AG09319 (cell line): ENCODE data around the gene MAPK6.

Experiments
- DNase-seq: peaks from one replicate; pipeline ENCODE4 v3.0.0-alpha.2; 2010; ENCODE audit warnings: low read depth; ENCODE audit errors: extremely low read depth
- TF ChIP-seq, protein P1 (sequence below): IDR thresholded peaks from 2 replicates; pipeline ENCODE4 v1.5.1; 2011; ENCODE audit warnings: low read depth, mild to moderate bottlenecking, inconsistent platforms, low read length, moderate library complexity

Gene MAPK6

DNA sequence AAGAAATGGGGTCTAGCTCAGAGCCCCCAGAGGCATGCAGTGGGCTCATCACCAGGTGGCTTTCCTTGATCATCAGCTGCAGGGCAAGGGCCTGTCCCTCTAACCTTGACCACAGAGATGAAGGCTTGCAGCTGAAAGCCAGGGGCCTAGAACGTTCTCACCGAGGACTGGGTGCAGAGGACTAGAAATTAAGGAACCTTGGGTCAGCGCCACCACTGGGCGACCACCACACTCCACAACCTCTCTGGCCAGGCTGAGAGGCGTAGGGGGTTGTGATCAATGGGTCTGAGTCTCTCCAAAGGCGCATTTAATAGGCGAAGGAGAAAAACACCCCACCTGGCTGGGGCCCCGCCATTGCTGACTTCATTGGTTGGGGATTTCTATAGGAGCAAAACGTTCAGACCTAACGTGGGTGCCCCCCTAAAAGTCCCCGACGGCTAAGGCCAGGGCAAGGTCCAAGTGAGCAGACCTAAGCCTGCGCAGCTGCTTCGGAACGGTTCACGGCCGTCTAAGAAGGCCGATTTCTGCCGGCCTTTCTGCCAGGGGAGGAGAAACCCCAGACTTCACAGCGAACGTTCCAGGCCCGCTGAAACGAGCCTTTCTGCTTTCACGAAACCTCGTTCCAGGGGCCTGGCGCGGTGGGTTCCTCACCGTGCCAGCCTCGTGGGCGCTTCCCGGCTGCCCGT, 92.6 kb downstream of the MAPK6 start:
- TF ChIP-seq, protein P1, sequence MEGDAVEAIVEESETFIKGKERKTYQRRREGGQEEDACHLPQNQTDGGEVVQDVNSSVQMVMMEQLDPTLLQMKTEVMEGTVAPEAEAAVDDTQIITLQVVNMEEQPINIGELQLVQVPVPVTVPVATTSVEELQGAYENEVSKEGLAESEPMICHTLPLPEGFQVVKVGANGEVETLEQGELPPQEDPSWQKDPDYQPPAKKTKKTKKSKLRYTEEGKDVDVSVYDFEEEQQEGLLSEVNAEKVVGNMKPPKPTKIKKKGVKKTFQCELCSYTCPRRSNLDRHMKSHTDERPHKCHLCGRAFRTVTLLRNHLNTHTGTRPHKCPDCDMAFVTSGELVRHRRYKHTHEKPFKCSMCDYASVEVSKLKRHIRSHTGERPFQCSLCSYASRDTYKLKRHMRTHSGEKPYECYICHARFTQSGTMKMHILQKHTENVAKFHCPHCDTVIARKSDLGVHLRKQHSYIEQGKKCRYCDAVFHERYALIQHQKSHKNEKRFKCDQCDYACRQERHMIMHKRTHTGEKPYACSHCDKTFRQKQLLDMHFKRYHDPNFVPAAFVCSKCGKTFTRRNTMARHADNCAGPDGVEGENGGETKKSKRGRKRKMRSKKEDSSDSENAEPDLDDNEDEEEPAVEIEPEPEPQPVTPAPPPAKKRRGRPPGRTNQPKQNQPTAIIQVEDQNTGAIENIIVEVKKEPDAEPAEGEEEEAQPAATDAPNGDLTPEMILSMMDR = no peak
- DNase-seq = no peak

DNA sequence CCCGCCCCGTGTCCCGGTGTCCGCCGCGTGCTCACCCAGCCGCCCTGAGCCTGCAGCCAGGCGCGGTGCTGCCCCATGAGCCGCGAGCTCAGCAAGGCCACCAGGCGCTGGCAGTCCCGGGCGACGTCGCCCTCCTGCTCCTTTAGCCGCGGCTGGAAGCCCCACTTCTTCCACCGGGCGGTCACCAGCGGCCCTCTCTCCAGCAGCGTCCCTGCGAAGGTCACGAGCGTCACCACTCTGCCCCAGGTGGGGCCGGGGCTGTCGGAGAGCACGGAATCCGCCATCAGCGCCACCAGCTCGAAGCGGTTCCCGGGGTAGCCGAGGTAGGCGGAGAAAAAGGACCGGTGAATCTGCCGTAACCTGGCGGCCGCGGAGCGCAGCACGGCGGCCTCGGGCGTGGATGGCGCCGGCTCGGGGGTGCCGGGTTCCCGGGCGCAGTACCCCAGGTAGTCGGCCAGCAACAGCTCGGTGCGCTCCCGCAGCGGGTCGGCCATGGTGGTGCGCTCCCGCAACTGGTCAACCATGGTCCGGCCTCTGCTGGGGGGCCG, 93.3 kb downstream of the MAPK6 start:
- no peak for DNase-seq
- TF ChIP-seq, protein P1 = no peak

DNA sequence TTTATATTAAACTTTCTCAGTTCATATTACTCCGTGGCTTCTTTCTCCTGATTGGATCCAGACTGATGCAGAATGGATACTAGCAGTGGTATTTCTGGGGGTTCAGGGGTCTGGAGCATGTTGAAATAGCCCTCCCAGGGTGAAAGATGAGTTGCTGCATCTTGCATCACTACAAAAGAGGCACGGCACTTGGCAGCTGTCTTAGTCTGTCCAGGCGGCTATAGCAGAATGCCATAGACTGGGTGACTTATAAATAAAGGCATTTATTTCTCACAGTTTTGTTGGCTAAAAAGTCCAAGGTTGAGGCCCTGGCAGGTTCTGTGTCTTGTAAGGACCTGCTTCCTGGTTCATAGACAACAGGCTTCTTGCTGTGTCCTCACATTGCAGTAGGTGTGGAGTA, 94.2 kb downstream of the MAPK6 start:
- TF ChIP-seq, protein P1 = no peak

DNA sequence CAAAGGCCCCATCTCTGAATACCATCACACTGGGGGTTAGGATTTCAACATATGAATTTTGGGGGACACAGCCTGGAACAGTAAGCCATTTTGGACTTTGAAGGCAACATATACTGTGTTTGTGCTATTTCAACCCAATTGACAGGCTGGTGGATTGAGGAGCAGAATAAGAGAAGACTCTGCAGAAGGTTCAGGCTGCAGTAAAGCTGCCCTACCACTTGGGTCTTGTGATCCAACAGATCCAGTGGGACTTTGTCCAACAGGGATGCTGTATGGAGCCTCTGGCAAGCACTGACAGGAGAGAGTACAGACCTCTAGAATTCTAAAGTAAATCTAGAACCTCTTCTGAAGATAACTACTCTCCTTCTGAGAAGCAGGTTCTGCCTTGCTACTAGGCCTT, 94.7 kb downstream of the MAPK6 start:
- TF ChIP-seq, protein P1 = no peak
- DNase-seq = no peak

More for the DNA sequence above, 94.2 kb downstream of the MAPK6 start:
- DNase-seq = no peak

DNA sequence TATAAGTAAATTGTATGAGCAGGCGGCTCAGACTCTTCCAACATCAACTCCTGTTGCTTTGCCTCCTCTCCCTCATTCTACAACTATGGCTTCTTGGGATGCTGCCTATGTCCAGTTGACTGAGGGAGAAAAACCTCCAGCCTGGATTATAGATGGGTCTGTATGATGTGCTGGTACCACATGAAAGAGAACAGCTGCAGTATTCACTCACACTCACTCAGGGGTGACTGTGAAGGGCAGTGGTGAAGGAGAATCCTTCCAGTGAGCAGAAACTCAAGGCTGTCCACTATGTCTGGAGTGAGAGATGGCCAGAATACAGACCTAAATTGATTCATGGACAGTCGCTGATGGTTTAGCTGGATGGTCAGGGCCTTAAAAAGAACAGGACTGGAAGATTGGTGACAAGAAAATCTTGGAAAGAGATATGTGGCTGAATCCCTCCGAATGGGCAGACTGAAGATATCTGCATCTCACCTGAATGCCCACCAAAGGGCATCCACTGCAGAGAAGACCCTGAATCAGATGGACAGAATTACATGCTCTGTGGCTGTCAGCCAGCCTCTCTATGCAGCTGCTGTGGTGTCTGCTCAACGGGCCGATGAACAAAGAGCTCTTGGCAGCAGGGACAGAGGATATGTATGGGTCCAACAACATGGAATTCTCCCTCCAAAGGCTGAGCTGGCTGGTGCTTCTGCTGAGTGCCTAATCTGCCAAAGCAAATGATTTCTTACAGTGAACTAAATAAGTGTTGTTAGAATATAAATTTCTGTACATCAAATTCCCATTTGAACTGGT, 95.4 kb downstream of the MAPK6 start:
- TF ChIP-seq, protein P1 = no peak
- no peak for DNase-seq

DNA sequence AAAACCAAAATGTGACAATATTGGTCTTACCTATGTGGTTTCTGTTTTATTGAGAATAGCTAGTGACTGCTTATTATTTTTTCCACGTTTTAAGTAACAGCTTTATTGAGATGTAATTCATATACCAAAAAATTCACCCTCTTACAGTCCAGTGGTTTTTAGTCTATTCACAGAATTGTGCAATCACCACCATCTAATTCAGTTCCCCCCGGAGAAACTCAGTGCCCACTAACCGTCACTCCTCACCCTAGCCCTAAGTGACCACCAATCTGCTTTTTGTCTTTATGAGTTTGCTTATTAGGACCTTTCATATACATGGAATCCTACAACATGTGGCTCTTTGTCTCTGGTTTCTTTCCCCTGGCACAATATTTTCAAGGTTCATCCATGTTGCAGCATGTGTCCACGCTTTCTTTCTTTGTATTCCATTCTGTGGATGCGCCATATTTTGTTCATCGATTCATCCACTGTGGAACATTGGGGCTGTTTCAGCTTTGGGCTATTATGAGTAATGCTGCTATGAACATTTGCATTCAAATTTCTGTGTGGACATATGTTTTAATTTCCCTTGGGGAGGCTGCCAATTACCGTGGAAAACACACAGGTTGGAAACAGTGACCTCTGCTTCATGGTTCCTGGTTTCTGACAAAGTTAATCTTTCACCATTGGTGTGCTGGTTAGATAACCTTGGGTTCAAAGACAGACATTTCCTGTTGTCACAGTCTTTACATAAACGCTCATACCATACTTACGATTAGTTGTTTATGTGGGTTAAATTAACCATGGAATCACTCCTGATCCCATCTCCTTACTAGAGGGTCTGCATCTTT, 96.8 kb downstream of the MAPK6 start:
- no peak for DNase-seq
- TF ChIP-seq, protein P1 = no peak
